NOMO-1 (cell line): Measurements from ENCODE around the gene NMBR.
A peak's percentile ranks its signal among the peaks of the same experiment; 100 is the strongest.
"Not testable (repeated sequence)": the region's sequence is repeated elsewhere in the genome, so short reads cannot be mapped to it uniquely, and the experiment has no call there.

Experiments
- DNase-seq, 2 experiments: peaks; one replicate each; lab custom pipeline; 2025; ENCODE audit not compliant: unreplicated experiment in 2 of 2; lab: John Stamatoyannopoulos, UW

NMBR gene

DNA sequence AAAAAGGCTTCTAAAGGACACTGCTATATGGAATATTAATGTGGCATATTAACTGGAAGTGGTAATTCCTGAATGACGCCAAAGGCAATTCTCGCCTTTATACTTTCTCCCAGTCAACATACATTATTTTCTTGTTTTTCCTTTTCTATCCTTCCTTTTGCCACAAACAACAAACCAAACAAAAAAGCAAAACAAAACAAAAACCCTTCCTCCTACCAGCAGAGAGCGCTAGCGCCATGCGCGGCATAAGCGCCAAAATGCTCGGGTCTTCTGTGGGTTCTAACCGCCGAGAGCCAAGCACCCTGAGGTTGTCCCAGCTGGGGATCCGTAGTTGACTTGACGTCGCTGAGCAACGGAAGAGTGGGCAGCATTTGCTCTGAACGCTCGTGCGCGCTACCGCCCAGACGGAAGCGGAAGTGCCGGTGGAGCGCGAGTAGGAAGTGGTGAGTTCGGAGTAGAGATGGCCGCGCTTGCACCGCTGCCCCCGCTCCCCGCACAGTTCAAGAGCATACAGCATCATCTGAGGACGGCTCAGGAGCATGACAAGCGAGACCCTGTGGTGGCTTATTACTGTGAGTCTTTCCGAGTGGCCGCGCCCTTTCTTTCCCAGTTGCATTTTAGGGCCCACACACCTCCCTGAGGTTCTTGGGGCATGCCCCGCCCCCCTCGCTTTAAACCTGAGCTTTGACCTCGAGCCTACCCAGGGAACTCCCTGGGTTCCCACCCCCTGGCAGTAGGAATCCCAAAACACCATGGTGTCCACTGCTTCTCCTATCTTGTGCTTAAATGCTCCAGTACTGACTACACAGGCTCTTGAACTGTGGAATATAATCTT, at the start of gene NMBR, which contains the start of gene VTA1:
TSS of gene NMBR (minus strand) at position 295 of the 835 bp plus-strand sequence. CDS start 58,464 bp downstream, outside the sequence.
TSS of gene VTA1 (plus strand) at position 436 of the 835 bp plus-strand sequence. CDS start at position 461, 25 bp downstream.
- peak; percentile 97 to 98 for DNase-seq

DNA sequence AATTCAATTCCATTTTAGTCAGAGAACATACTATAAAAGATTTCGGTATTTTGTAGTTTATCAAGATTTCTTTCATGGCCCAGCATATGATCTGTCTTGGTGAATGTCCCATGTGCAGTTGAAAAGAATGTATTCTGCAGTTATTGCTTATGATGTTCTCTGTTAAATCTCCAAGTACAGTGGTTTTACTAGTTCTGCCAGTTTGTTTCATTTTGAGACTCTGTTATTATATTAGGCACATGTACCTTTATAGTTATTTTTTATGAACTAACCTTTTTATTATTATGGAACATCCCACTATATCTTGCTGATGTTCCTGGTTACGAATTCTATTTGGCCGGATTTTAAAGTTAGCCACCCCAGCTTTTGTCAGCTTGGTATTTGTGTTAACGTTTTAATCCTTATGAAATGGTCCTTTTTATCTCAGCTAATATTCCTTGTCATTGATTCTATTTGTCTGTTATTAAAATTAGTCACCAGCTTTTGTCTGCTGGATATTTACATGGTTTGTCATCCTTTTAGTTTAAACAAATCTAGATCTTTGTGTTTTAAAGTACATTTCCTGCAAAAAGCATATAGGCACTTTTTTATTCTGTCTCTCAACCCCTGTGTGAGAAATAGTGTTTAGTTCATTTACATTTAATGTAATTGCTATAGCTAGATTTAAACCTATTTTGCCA, 49.1 kb upstream of the NMBR start:
- DNase-seq: no peak

DNA sequence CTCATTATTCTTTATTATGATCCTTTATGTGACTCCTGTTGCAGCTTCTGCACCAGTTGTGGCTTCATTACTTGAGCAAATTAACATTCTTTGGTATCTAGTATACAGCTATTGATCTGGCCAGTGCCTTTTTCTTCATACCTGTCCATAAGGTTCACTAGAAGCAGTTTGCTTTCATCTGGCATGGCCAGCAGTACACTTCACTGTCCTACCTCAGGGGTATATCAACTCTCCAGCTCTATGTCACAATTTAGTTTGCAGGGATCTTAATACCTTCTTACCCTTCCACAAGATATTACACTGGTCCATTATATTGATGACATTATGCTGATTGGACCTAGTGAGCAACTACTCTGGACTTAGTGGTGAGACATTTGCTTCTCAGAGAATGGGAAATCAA, 46.7 kb upstream of the NMBR start:
- no peak for DNase-seq

DNA sequence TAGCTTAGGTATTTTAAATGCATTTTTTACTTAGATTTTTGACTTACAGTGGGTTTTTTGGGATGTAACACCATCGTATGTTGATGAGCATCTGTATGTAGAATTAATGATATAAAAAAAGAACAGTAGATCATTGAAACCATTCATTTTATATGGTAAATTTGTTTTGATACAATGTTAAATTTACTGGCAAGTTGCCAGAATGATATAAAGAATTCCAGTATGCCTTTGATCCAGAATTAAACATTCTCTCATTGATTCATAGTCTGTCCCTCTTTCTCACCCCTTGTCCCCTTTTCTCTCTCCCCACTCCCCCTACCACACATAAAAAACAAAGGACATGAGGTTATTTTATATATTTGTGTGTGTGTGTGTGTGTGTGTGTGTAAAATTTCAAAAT, 45.4 kb upstream of the NMBR start:
- no peak for DNase-seq

DNA sequence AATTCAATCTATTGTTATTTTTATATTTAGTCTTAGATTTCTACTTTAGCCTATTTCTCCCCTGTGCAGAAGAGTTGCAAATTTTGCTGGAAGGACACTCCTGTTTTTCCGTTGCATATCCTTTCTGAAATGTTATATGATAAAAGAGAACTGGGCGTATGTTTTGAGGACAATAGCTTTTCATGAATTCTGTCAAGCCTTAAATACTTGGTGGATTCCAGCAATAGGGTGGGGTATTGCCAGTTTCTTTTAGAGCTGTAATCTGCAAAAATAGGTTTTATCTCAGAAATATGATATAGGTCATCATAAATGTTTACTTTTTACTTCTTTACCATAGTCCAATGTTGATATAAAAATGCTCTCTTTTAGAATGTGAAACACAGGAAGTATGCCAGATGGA, 42.1 kb upstream of the NMBR start:
- no peak for DNase-seq

DNA sequence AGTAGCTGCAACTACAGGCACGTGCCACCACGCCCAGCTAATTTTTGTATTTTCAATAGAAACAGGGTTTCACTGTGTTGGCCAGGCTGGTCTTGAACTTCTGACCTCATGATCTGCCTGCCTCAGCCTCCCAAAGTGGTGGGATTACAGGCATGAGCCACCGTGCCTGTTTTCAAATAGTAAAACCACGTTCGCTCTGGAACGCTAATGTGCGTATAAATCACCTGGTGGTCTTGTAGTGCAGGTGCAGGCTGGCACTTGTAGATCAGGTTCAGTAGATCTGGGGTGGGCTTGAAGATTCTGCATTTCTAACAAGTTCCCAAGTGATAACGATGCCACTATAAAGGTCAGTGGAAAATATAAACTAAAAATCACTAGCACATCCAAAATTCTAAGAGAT, 41.4 kb upstream of the NMBR start:
- DNase-seq: not testable (repeated sequence)

DNA sequence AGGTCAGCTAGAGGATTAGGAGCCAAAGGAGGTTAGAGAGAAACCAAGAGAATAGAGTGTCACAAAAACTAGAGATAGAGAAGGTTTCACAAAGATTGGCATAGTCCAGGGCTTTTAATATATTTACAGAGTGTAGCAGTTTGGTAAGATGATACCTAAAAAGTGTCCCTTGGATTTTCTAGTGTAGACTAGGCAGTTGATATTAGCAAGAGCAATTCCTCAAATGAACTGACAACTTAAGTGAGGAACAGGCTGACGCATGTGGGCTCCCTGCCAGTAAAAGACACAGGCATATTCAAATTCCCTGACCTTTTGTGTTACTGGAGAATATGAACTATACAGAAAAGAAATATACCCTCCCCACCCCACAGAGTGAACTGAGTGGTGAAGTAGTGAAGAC, 40.3 kb upstream of the NMBR start:
- no peak for DNase-seq

DNA sequence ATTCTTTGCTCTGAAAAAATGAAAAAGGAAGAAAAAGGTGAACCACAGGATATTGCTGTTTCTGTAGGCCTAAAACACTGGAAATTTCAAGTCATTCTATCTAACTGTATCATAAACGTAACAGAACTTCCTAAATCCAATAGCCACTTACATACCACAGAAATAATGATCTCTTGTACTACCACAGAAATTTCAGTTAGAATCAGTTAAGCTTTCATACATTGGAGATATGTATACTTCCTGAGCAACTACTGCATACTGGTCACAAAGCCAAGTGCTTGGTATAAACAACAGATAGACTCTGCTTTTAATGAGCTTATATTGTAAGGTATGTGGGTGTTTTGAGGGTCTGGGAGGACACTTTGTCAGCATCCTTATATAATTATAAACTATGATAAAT, 38.7 kb upstream of the NMBR start:
- DNase-seq: no peak

DNA sequence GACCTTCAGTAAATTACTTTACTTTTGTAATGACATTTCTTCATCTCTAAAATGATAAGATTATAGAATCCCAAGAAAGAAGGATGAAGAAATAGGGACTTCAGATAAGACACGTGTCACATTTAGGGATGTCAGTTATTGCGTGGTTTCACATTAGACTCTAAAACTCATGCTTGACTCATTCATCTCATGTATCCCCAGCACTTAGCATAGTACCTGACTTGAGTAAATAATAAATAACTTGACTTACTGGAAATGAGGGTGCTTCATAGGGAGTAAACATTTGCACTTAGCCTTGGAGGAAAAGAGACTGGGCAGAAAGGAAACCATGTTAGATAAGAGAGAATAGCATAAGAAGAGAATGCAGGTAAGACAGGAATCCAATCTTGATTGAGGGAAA, 37.4 kb upstream of the NMBR start:
- no peak for DNase-seq

DNA sequence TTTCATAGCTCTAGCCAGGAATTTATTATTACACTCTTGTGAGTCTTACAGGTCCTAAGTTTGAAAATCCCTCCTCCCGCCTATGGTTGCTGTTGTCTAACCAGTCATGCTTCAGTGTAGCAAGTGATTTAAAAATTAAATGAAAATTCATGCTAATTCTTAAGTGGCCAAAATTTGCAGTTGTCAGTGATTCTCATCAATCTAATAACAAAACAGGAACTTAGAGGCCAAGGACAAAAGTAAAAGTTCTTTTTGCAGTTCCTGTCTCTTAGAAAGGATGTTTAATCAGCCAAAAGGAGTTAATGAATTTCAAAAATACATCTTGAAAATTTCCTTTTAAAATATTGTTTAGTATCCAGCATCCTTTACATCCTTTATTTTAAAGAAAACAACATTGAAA, 36.4 kb upstream of the NMBR start:
- no peak for DNase-seq

DNA sequence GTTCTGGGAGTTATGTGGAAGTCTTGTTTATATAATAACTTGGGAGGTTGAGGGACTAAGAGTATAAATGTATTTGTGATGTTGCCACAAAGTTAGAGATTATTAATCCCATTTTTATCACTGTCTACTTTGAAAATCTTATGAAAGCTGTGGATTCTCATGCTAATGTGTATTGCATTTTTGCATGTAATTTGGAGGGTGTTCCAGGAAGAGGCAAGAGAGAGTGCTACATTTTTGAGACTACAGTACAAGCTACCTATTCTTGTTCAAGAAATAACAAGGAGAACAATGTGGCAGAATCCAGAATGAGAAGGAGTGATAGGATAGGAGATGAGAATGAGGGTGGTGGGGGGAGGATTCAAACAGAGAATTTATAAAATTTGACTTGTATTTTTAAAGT, 35.1 kb upstream of the NMBR start:
- DNase-seq: no peak

DNA sequence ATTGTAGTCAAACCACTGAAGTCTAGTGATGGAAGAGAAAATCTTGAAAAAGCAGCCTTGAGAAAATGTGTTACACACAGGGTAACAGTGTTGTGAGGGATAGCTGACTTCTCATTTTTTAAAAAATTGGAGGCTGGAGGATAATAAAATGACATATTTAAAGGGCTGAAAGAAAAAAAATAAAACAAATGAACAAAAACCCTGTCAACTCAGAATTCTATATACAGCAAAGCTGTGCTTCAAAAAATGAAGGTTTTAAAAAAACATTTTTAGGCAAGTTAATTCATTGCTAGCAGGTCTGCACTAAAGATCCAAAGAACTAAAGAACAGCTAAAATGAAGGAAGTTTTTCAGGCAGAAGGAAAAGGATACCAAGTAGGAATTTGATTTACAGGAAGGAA, 31.2 kb upstream of the NMBR start:
- DNase-seq: no peak

DNA sequence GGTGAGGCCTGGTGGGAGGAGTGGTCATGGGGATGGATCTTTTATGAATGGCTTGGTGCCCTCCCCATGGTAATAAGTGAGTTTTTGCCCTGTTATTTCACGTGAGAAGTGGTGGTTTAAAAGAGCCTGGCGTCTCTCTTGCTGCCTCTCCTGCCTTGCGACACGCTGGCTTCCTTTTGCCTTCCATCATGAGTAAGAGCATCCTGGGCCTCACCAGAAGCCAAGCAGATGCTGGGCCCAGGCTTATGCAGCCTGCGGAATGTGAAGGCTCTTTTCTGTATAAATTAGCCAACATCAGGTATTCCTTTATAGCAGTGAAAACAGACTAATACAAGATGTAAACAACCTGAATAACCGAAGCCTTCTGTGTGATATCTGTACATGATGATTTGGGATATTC, 27.8 kb upstream of the NMBR start:
- no peak for DNase-seq

DNA sequence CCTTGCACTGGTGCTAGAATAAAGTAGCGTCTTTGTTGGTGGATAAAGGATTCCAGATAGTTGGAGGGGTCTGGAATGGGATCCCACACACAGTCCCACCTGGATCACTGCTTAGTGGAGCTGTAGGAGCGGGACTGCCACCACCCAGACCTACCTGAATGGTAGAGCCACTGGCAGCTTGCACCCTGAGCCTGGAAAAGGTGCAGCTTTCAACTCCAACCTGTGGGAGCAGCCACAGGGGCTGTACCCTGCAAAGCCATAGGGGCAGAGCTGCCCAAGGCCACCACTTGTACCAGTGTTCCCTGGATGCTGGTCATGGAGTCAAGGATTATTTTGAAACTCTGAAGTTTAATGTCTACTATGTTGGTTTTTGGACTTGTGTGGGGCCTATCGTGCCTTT, 27.1 kb upstream of the NMBR start:
- DNase-seq: no peak

DNA sequence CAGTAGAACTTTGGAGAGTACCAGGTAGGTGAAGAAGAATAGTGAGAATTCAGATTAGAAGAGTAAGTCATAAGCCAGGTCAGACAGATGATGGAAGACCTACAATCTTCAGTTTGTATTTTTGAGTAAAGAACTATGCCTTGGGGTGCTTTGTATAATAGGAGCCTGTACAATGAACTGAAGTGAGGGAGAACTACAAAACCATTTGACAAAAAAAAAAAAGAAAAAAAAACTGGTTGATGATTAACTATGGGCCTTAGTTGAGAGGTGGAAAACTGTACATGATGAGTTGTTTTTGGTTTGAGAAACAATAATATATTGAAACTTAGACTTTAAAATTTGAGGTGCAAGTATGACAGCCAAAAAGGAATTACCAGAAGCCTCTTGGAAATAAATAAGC, 25.8 kb upstream of the NMBR start:
- DNase-seq: no peak

DNA sequence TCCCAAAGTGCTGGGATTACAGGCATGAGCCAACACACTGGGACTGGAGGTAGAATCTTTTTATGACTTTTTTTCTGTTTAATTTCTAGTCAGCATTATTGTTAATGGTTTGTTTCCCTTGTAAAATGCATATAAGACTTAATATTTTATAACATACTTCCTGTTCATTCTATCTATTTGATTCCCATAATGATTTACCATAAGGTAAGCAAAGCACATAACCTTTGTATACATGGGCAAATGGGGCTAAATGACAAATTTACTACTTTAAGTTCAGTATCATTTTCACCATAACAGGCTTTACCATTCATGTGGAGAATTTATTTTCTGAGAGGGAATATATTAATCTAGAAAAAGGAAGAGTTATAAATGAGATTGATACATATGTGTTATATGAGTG, 24.4 kb upstream of the NMBR start:
- DNase-seq: no peak

DNA sequence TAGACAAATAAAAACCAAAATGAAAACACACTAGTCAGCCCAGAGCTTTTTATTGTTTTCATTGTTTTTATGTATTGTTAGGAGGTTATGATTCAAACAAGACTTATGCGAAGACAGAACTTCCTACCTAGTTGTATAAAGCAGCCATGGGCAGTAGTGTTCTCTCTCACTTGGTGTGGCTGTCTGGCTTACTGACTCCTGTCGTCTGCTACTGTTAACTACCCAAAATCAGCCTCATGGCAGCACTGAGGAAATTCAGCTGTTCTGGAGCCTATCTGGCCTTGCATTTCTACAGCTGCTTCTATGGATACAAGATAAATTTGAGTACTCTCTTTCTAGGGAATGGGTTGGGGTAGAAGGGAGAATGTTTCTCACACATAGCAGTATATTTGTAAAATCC, 20.6 kb upstream of the NMBR start:
- DNase-seq: no peak

DNA sequence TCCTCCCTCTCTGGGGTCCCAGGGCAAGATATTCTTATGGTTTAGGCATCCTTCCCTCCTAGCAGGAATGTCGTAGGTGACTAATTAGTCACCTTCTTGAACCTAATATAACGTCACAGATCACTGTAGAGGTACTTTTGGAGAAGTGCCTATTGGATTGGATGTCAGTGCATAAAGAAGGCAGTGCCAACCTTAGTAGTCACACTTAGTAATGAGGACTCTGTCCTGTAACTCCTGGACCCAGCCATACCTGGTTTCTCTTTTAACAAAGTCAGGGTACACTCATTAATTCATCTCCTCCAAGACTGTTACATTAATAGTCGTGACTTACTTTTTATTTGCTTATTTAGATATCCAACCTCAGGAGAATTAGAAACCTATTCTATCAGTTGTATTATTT, 20.1 kb upstream of the NMBR start:
- no peak for DNase-seq

DNA sequence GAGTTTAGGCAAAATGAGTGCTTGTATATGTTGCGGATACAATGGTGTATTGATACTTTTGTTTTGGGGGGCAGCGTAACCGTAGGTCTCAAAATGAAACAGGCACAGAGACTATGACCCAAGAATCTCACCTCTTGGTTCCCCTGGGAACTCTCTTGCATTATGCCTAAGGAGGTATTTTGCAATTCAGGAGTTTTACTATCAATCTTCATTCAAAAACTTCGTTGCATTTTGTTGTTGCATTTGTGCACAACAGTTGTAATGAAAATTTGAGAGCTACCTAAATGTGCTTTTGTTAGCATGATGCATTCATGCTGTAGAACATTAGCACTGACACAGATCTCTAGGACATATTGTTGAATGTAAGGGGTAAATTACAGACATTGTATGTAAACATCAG, 18.3 kb upstream of the NMBR start:
- DNase-seq: no peak

DNA sequence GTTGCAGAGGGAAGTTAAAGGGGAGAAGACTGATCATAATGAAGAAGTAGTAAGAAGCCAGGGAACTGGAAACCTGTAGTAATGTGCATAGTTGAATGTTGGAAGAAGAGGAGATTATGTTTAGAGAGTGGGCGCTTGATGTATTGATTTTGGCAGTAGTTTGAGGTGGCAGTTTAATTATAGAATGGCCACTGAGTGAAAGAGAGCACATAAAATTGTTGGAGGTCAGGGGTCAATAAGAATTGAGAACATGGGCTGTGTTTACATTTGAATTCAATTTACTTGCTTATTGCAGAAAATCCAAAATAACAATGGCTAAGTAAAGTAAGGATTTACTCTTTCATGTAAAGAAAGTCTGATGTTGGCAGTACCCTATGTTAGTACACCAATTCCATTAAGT, 15.9 kb upstream of the NMBR start:
- no peak for DNase-seq

DNA sequence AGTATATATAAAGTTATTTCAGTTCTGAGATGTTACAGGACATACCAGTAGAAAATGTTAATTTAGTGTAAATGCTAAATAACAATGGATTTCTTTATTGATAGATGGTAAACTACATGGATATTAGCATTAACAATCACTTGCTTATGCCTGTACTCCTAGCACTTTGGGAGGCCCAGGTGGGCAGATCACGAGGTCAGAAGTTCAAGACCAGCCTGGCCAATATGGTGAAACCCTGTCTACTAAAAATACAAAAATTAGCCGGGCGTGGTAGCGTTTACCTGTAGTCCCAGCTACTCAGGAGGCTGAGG, 9.8 kb upstream of the NMBR start:
- DNase-seq: not testable (repeated sequence)
